ENCODE measurements around the gene GM2A. TPM values are rescaled to one million over a fixed set of nuclear protein-coding genes. Genes with fewer than 3 reads are reported as not detected.
A peak's percentile ranks its signal among the peaks of the same experiment; 100 is the strongest.

The GM2A gene
- total and polyA plus RNA-seq, 2 of the 13 experiments (the other 11 are each of a cell fraction or from before 2014, with no cell fraction given): 14.6 to 29.6 TPM

DNA sequence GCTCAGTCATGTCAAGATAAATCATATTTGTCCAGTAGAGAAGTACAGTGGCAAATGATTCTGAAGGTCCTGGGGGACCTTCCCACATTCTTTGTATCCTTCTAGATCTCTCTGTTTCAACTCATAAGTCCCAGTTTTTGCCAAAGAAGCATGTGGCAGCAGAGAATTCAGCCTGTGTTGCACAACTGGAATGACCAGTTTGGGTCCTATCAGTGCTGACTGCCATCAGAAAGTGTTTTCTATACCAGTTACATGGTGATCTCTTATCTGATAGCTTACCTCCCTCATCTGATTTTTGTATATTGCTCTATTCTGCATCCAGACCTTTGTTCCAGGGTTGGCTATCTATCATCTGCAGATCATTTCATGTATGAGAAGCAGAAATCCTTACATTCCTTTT, 21.7 kb downstream of the GM2A start (continued):
- no peak for TF ChIP-seq ZSCAN9 (CRISPR knock-in tag; IDR thresholded peaks at IDR 0.05; ENCODE audit: borderline replicate concordance)
- TF ChIP-seq RFX5 (IDR thresholded peaks at IDR 0.05; ENCODE audit: low read depth, low read length): no peak
- TF ChIP-seq EZH2 (conservative IDR thresholded peaks at IDR 0.05; ENCODE audit: low read depth, low read length): no peak
- TF ChIP-seq NFKBIZ (CRISPR knock-in tag; IDR thresholded peaks at IDR 0.05): no peak
- TF ChIP-seq ZBTB7B (CRISPR knock-in tag; IDR thresholded peaks at IDR 0.05): no peak
- TF ChIP-seq RFXAP (CRISPR knock-in tag; IDR thresholded peaks at IDR 0.05; ENCODE audit: borderline replicate concordance): no peak
- TF ChIP-seq, protein P1, sequence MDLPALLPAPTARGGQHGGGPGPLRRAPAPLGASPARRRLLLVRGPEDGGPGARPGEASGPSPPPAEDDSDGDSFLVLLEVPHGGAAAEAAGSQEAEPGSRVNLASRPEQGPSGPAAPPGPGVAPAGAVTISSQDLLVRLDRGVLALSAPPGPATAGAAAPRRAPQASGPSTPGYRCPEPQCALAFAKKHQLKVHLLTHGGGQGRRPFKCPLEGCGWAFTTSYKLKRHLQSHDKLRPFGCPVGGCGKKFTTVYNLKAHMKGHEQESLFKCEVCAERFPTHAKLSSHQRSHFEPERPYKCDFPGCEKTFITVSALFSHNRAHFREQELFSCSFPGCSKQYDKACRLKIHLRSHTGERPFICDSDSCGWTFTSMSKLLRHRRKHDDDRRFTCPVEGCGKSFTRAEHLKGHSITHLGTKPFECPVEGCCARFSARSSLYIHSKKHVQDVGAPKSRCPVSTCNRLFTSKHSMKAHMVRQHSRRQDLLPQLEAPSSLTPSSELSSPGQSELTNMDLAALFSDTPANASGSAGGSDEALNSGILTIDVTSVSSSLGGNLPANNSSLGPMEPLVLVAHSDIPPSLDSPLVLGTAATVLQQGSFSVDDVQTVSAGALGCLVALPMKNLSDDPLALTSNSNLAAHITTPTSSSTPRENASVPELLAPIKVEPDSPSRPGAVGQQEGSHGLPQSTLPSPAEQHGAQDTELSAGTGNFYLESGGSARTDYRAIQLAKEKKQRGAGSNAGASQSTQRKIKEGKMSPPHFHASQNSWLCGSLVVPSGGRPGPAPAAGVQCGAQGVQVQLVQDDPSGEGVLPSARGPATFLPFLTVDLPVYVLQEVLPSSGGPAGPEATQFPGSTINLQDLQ (CRISPR knock-in tag; IDR thresholded peaks at IDR 0.05): no peak
- TF ChIP-seq GFI1 (CRISPR knock-in tag; IDR thresholded peaks at IDR 0.05; ENCODE audit: borderline replicate concordance): no peak
- no peak for TF ChIP-seq ZNF124 (CRISPR knock-in tag; IDR thresholded peaks at IDR 0.05)
- TF ChIP-seq, protein P2, sequence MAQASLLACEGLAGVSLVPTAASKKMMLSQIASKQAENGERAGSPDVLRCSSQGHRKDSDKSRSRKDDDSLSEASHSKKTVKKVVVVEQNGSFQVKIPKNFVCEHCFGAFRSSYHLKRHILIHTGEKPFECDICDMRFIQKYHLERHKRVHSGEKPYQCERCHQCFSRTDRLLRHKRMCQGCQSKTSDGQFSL (CRISPR knock-in tag; IDR thresholded peaks at IDR 0.05): no peak

DNA sequence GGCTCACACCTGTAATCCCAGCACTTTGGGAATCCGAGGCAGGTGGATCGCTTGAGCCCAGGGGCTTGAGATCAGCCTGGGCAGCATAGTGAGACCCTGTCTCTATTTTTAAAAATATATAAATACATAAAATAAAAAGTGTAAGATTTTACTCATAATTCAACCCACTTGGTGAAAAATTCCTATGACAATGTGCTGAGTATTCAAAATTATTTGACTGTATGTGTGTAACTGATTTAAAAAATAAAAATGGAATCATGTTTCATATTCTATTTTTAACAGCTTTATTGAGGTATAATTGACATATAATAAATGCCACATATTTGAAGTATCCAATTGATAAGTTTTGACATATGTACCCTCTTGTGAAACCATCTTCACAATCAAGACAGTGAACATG, 22.8 kb downstream of the GM2A start:
- Histone ChIP-seq H3K27ac (ENCODE audit: extremely low read length, insufficient read depth, low read length) (no peak overlapping the region), H3K27me3 (ENCODE audit: control insufficient read depth in 1 of 2, insufficient read depth in 2 of 2, low read length in 2 of 2) (no peaks in the 10 kb centered on the region), H3K4me2 (ENCODE audit: low read depth, low read length) (no peak overlapping the region), H3K4me3 (replicated peaks in 1 of 3; ENCODE audit: insufficient read depth in 1 of 3, low read depth in 2 of 3, low read length in 3 of 3) (no peak overlapping the region), H3K9ac (ENCODE audit: insufficient read depth, low read depth, low read length) (no peak overlapping the region), H3K4me1 (ENCODE audit: insufficient read depth, low read length) (no peaks in the 10 kb centered on the region), H4K20me1 (ENCODE audit: insufficient read depth, low read length) (no peaks in the 10 kb centered on the region), H3K36me3 (replicated peaks in 1 of 2; ENCODE audit: control insufficient read depth in 1 of 2, insufficient read depth in 2 of 2, low read length in 2 of 2) (no peaks in the 10 kb centered on the region), H2AFZ (ENCODE audit: low read length) (no peak overlapping the region), H3K79me2 (ENCODE audit: insufficient read depth, low read length) (no peaks in the 10 kb centered on the region), H3K9me3 (ENCODE audit: low read length) (no peaks in the 10 kb centered on the region)
- no peak for FAIRE-seq
- ChIA-PET POLR2A (no interaction called here), CTCF (ENCODE audit: low intra/inter-chr PET ratio, low total read pairs) (no interaction called here)
- no peak for DNase-seq (ENCODE audit: low spot score)
- no TSS peak for BruUV-seq (replicated peaks)
- ATAC-seq: no peak
- TF ChIP-seq MEIS1 (CRISPR knock-in tag; IDR thresholded peaks at IDR 0.05; ENCODE audit: borderline replicate concordance): no peak
- TF ChIP-seq MAFF (IDR thresholded peaks at IDR 0.05; ENCODE audit: low read depth, low read length): peak; percentile 11; the same call in 1 of the 2 replicates
- TF ChIP-seq, protein P3, sequence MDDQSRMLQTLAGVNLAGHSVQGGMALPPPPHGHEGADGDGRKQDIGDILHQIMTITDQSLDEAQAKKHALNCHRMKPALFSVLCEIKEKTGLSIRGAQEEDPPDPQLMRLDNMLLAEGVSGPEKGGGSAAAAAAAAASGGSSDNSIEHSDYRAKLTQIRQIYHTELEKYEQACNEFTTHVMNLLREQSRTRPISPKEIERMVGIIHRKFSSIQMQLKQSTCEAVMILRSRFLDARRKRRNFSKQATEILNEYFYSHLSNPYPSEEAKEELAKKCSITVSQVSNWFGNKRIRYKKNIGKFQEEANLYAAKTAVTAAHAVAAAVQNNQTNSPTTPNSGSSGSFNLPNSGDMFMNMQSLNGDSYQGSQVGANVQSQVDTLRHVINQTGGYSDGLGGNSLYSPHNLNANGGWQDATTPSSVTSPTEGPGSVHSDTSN (CRISPR knock-in tag; IDR thresholded peaks at IDR 0.05; ENCODE audit: borderline replicate concordance): no peak
- no peak for TF ChIP-seq RAD21 (CRISPR knock-in tag; IDR thresholded peaks at IDR 0.05)
- peak in 1 of 2 experiments; percentile 62; a peak in 2 of 4 replicates for TF ChIP-seq MAFK (conservative IDR thresholded peaks at IDR 0.05 in 1 of 2, IDR thresholded peaks at IDR 0.05 in 1 of 2; ENCODE audit: low read length in 2 of 2)
- in situ Hi-C loops (cut with HindIII; ENCODE audit: extremely low pct_ligation_motif_present, low pct_unique_long_range_greater_than_20kb) (no loop called here), intact Hi-C loops (cut with micrococcal nuclease; ENCODE audit: unreplicated experiment) (no loop called here)
- WGBS (ENCODE audit: low lambda C conversion rate): 68% methylated on average over 2 of the region's 2 CpGs
